Forelimb muscle (tissue), 1 donor: Measurements from ENCODE around the gene MUC5AC. TPM values are rescaled to one million over a fixed set of nuclear protein-coding genes. Genes with fewer than 3 reads are reported as not detected.

Experiments
- DNase-seq: peaks from one replicate; pipeline ENCODE4 v3.0.0-alpha.2; 2013; ENCODE audit warnings: low read depth
- polyA plus RNA-seq: library from polyadenylated mRNA; unstranded; fragments of 120-200 nt; gene quantifications from one replicate; pipeline ENCODE4 v1.2.1, GENCODE V29; 2013; ENCODE audit not compliant: insufficient read length

The MUC5AC gene
- polyA plus RNA-seq, 1 donor: not detected

DNA sequence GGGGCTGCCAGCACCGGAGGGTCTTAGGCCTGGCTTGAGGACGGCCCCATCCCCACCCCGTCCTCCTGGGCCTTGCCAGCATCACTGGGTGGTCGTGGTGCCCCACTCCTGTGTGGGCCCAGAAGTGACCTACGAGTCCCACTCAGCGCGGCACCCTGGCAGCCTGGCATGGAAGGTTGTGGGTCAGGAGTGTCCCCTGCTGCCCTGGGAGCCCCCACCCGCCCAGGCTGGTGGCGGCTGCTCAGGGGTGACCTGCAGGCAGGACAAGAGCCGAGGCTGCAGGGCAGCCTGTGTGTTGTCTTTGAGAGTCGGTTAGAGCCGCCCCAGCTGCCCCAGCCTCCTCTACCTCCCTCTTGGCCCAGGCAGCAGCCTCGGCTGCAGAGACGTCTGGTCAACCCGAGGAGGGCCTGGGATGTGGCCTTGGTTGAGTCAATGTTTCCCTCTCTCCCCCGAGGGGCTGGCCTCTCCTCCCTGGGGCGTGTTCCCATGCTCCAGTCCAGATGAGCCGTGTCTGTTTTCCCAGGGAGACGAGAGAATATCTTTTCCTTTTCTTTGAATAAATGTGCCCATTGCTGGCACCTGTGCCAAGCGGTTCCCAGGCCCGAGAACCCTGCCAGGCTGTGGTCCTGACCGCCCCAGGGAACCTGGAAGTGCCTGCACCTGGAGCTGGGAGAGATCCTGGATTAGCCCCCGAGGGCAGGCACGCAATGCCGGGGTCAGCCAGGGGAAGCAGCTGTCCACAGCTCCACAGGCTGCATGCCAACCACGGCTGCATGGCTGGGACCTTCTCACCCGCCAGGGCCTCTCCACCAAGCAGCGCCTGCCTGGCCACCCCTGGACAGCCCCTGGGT is 35.7 kb upstream of the MUC5AC start:
- DNase-seq: no peak

DNA sequence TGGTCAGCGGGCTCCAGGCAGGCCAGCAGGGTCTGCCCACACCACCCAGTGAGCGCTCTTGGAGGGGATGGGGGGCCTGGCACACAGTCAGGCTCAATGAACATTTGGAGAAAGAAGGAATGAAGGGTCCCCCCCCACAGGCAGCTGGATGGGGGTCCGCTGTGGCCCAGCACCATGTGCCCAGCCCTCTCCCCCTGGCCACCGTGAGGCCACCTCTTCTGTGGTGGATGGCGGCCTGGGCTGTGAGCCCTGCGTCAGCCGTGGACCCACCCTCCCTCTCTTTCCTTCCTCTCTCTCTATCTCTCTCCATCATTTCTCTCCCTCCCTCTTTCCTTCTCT is 35.1 kb upstream of the MUC5AC start:
- no peak for DNase-seq

DNA sequence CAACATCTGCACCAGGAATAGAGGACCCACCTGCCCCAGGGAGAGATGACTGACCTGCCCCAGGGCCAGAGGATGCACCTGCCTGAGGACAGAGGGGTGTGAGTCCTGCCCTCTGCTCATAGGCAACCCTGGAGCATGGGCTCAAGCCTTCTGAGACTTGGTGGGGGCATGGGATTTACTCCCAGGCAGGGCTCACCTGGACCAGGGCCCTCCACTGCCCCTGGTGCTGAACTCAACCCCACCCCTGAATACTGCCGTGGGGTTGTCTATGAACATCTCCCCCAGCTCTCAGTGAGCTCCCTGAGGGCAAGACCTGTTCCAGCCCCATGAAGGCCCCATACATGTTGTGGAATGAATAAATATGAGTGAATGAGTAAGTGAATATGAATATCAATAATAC is 33.8 kb upstream of the MUC5AC start:
- no peak for DNase-seq

DNA sequence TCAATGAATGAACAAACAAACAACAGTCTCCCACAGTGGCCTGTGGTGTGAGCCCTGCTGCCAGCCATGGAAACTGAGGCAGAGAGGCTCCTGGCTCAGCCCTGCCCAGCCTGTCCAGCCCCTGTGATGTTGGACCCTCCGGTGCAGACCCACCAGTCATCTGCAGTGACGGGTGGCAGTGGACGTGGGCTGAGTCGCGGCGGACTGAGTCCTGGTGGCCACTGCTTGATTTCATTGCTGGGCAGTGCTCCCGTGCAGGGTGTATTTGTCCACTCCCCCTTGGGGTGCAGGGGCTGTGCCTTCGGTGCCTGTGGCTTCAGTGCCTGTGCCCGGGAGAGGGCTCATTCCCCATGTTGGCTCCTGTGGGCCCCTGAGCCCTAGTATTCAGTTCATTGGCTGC is 31.9 kb upstream of the MUC5AC start:
- DNase-seq: no peak

DNA sequence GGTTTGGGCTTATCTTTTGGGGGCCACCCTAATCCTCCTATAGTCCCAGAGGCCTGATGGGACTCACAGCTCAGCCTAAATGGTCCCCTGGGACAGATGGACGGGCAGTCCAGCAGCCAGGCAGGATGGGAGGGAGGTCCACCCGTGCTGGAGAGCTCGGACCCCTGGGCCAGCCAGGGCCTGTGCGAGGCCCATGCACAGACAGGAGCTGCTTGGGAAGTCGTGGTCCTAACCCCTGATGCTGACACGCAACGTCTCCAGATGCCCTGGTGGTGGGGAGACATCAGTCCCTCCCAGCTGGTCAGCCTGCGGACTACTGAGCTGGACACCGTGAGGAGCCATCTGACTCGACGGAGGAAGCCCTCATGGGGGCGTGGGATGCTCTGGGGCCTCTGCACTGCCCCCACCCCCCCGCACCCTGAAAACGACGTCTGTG is 31.2 kb upstream of the MUC5AC start:
- no peak for DNase-seq

DNA sequence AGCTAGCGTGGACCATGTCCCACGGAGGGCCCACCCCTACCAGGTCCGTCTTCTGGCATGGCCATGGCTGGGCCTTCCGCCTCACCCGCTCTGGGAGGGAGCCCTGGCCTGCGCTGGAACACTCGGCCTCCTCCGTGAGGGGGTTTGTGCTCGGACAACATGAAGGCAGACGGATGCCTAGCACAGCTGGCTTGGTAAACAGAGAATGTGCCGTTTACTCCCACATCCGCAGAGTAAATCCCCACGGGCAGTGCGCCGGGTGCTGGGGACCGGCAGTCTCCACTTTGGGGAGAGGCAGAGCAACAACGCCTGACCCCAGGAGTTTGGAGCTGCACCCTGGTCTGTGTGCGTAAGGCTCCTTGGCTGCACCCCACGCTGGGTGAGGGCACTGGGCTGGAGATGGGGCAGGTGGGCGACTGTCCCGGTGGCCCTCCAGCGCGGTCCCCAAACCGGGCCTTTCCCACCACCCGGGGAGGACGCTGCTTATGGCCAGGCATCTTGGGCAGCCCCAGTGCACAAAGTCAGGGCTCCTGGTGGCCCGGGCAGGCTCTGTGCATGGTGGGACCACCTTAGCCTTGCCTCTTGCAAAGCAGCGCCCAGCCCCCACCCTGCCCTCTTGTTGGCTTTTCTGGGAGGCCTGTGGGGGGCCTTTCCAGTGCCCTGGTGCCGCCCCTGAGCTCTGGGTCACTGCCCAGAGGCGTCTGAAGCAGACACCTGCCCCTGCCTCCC is 30.7 kb upstream of the MUC5AC start:
- DNase-seq: no peak

DNA sequence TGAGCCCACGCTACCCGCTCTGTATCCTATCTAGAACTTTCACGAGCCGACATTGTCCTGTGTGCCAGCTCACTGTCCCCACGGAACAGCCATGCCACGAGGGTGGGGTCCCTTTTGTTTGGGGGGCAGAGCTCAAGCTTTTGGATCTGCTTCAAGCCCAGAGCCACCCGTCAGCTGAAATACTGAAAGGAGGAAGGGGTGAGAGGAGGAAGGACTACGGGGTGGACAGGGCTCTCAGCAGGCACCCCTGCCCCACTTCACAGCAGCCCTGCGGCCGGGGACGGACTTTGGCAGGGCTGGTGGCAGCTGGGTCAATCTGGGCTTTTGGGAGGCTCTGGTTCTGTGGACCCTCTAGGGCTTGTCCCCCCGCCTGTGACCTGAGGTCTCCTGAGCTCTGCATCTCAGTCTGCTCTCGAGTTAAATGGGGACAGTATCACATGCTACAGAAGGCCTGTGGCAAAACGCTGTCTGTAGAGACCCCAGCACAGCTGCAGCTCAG is 30.0 kb upstream of the MUC5AC start:
- DNase-seq: no peak

DNA sequence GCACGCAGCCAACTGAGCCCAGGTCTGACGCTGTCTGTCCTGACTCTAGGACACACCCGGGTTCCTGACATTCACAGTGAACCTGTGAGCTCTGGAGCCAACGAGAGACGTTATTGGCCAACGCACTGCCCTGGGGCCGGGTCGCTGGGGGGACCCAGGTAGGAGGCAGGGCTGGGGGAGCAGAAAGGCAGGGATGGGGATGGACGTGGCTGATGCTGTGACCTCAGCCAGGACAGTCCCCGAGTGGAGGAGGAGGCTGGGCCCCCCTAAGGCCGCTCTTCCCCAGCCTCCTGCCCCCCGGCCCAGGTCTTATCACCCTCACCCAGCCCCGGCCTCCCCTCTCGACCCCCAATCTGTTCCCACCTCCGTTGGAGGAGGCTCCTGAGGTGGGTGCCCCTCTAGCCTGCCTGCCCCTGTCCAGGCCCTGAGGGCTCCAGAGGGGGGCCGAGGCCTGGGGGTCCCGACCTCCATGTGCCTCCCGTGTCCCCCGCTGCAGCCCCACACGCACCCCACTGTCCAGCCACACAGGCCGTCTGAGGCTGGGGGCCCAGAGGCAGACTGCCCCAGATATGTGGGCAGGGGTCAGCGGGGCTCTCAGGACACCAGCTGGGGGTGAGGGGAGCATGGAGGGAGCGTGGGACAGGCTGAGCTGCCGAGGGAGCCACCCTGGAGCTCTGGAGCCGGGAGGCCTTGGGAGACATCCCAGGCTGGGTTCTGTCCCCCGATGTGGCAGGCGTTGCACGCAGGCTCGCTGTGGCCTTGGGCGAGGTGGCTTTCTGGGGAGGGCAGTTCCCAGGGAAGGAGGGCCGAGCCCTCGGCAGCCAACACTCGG is 29.2 kb upstream of the MUC5AC start:
- no peak for DNase-seq

DNA sequence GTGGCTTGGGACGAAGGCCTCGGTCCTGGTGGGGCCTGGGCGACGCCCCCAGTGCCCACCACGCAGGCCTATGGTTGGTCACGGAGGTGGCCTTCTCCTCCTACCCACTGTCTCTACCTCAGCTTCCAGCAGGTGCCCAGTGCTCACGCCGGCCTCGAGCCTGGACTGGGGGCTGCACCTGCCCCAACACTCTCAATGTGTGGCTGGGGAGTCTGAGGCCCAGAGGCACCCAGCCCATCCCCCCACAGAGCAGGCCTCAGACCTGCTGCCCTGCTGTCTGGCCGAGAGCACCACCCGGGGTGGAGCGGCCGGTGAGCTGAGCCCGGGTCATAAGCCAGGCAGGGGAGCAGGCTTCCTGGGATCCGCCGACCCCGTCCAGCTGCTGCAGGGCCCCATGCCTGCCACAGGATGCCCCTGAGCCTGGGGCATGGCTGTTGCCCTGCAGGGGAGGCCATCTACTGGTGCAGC is 28.6 kb upstream of the MUC5AC start:
- DNase-seq: no peak

DNA sequence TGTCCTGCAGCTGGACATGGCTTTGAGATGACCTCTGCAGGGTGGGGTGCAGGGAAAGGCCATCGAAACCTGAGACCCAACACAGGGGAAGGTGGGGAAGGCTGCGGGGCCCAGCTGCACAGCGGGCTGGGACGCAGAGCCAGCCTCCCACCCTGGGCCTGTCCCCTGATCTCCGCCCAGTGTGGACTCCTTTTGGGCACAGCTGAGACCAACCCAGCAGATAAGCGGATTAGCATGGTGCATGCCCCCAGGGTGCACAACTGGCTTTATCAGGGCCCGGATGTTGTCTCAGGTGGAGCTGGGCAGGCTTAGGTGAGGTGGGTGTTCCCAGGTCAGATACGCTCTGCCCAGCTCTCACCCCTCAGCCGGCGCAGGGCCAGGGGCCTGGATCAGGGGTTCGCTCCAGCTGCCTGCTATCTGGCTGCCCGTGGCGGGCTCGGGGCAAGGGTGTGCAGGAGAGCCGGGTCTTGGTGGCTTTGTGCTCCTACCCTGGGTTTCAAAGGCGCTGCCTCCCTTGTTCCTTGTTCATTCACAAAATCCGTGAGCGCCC is 28.1 kb upstream of the MUC5AC start:
- DNase-seq: no peak

DNA sequence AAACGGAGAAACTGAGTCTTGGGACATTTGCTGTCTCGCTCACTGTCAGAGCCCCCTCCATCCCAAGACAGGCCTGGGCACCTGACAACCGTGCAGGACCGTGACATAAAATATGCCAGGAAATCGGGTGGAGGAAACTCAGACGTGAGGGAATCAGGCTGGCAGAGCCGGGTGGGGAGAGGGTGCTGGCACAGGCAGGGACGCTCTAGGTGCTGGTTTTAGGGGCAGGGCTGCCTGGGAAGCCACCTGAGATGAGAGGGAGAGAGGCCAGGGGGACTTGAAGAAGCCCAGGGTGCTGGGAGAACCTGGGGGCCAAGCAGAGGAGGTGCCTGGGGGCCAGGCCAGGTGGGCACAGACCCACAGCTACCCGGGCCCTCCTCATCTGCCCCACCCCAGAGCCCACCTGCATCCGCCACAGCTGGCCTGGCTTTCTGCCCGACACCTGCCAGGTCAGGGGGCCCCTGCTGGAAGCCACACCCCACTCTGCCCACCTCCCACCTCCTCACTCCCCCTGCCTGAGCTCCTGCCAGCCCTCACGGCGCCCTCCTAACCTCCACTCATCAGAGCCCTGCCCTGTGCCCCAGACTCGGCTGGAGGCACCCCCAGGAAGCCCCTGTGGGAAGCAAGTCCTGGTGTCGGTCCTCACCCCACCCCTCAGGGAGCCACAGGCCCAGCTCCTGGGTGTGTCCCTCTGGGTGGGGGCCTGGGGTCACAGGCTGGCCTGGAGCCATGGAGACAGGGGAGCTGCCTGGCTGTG is 27.3 kb upstream of the MUC5AC start:
- no peak for DNase-seq

DNA sequence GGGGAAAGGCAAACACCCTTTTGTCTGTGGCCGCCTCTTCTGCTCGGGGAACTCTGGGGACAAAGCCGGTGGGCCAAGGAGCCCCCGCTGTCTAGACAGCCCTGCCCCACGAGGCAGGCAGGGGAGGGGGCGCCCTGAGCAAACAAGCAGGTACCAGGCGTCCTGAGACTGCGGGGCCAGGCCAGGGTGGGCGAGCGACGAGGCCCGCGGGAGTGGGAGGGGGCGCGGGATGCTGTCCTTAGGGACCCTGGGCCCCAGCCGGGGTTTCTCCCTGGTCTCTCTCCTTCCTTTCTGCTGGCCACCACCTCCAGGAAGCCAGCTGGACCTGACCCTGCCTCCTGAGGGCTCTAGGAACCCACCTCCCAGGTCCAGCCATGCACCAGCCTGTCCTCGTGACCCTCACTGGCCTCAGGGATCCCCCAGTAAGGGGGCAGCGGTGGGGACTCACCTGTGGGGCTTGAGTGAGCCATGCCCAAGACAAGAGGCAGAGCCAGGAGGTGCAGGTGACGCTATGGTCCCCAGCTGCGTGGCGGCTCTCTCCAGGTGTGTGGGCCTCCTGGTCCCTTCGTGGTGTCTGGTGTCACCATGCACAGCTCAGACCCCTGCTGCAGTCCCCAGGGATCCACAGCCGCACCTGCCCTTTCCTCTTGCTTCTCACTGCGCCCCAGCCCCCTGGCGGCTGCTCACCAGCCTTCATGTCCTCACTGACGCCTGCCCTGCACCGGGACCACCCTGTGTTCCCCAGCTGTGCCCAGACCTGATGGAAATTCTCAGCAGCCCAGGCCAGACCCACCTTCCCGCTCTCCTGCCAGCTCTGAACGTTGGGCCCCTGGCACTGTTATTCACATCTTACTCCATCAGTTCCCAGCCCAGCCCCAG is 26.5 kb upstream of the MUC5AC start:
- DNase-seq: no peak

DNA sequence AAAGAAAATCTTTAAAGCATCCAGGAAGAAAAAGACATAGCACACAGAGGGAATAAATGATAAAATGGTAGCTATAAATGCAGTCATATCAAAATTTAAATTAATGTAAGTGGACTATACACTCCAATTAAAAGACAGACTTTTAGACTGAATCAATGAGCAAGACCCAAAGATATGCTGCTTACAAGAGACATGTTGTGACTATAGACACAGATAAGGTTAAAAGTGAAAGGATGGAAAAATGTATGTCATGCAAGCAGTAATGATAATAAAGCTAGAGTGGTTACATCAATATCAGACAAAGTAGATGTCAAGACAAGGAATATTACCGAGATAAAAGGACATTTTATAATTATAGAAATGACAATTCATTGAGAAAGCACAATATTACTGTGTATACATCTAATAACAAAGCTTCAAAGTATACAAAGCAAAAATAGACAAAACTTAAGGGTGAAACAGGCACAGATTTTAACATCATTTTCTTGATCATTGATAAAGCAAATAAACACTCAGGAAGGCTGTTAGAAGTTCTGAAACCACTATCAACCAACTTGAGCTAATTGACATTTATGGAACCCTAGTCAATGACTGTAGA is 22.8 kb upstream of the MUC5AC start:
- no peak for DNase-seq

DNA sequence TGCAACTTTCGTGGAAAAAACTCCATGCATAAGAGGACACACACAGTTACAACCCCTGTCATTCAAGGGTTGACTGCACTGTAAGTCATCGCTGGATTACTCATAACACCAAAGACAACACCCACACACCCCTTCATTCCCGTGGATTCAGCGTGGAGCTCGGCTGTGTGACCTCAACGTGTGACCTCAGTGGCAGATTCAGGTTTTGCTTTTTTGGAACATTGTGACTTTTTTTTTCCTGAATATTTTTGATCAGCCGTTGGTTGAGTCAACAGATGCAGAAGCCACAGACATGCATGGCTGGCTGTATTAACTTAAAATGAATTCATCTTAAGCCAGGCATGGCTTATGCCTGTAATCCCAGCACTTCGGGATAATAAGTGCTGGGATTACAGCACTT is 19.7 kb upstream of the MUC5AC start:
- no peak for DNase-seq

DNA sequence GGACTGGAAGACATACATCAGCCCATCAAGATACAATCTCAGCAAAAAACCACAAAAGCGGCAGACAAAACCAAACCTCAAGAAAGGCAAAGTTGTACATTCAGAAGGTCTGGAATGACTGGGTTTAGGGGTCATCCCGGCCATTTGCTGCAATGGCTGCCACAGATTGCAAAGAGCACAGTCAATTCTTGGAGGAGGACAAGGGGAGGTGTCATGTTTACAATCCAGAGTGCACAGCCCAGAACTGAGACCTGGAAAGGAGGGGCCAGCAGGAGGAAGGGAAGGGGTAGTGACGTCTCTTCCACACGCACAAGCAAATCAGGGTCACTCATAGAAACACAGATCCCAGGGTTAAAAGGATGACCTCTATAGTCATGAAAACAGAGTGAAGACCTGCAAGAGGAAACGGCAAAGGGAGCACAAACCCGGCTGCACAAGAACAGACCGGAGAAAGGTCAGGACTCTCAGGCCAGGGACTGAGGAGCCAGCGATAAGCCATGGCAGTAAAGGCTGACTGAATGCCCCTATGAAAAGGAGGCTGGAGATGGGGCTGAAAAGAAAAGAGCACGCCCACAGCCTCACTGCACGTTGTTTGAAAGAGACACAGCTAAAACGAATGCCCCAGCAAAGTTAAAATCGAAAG is 18.2 kb upstream of the MUC5AC start:
- DNase-seq: no peak

DNA sequence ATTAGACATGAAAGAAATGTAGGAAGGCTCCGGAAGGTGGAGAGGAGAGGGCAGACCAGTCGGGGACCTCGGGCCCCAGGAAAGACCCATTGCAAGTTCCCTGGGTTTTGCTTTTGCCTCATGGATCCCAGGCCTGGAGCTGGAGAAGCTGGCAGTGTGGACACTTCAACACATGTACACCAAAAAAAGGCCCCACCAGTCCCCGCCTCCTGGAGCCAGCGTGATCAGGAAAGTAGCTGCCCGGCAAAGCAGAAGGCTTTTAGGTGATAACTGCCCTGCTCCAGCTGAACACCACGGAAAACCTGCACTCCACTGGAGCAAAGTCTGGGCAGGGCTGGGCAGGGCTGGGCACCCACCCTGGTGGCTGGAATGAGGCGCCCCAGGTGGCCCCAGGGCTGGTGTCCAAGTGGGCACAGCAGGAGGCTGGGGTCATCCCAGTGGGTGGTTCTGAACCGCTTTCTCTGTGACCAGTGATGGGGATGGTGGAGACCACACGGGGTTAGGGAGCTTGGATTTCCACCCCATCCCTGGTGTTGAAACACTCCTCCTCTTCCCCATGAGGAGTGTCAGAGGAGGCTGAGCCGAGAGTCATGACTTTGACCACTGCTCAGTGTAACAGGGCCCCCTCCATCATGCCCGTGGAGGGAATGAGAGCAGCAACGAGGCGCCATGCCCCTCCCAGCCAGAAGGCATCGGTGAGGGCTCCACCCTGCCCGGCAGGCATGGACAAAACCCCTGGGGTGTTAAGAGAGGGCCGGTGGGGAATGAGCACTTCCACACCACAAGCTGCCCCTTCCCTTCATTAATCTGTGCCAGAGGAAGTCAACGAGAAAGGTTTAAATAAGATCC is 16.9 kb upstream of the MUC5AC start:
- DNase-seq: no peak

DNA sequence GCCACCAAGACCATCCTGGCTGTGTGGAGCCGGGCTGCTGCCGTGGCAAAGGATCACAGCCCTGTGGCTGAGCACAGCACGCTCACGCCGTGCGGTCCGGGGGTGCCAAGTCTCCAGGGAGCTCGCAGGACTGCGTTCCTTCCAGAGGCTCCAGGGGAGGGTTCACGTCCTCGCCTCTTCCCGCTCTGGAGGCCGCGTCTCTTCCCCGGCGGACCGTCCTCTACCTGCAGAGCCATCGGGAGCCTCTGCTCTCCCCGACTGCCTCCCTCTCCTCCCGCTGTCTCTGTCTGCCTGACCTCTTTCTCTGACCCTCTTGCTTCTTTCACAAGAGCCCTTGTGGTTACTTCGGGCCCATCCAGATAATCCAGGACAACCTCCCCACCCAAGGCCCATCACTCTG is 11.4 kb upstream of the MUC5AC start:
- no peak for DNase-seq

DNA sequence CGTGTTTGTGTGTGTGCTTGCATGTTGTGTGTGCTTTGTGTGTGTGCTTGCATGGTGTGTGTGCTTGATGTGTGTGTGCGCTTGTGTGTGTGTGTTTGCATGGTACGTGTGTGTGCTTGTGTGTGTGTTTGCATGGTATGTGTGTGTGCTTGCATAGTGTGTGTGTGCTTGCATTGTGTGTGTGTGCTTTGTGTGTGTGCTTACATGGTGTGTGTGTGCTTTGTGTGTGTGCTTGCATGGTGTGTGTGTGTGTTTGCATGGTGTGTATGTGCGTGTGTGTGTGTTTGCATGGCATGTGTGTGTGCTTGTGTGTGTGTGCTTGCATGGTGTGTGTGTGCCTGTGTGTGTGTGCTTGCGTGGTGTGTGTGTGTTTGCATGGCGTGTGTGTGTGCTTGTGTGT is 10.0 kb upstream of the MUC5AC start:
- DNase-seq: no peak
